Skeletal muscle cell (primary cell): Measurements from ENCODE around the gene AKR1B1.

ENCODE experiments used
- DNase-seq: peaks from one replicate; pipeline ENCODE4 v3.0.0-alpha.2; 2010; ENCODE audit warnings: low read depth
- H3K4me3 ChIP-seq: 2 replicates; pipeline ENCODE4 v1.5.1; 2011; ENCODE audit warnings: low read depth, mild to moderate bottlenecking, control low read depth, low read length, moderate library complexity

Gene AKR1B1

GRCh38 chr7:134428942-134429341, 30.0 kb downstream of the AKR1B1 start:
- no peak for DNase-seq
- H3K4me3 ChIP-seq = no peak overlapping the region

- DNase-seq = no peak
- H3K4me3 ChIP-seq = no peak overlapping the region
These were observed 31.0 kb downstream of the AKR1B1 start for GRCh38 chr7:134427896-134428295.

GRCh38 chr7:134425777-134426176, 33.1 kb downstream of the AKR1B1 start:
- no peak for DNase-seq
- no peak overlapping the region for H3K4me3 ChIP-seq

GRCh38 chr7:134422638-134423037, 36.3 kb downstream of the AKR1B1 start:
- no peak for DNase-seq
- no peak overlapping the region for H3K4me3 ChIP-seq

- no peak overlapping the region for H3K4me3 ChIP-seq
- DNase-seq = no peak
These were observed 36.9 kb downstream of the AKR1B1 start for GRCh38 chr7:134422008-134422407.

- no peak overlapping the region for H3K4me3 ChIP-seq
- no peak for DNase-seq
These were observed 38.3 kb downstream of the AKR1B1 start for GRCh38 chr7:134420424-134421125.

- H3K4me3 ChIP-seq = no peak overlapping the region
These were observed 39.0 kb downstream of the AKR1B1 start for GRCh38 chr7:134419875-134420274.

GRCh38 chr7:134419085-134419484, 39.8 kb downstream of the AKR1B1 start:
- no peak for DNase-seq
- no peak overlapping the region for H3K4me3 ChIP-seq

More at GRCh38 chr7:134419875-134420274, 39.0 kb downstream of the AKR1B1 start:
- DNase-seq = no peak

GRCh38 chr7:134415700-134416099, 43.2 kb downstream of the AKR1B1 start:
- no peak for DNase-seq
- H3K4me3 ChIP-seq = no peak overlapping the region

- DNase-seq = no peak
- no peak overlapping the region for H3K4me3 ChIP-seq
These were observed 44.8 kb downstream of the AKR1B1 start for GRCh38 chr7:134414109-134414508.

- no peak for DNase-seq
- no peak overlapping the region for H3K4me3 ChIP-seq
These were observed 51.6 kb downstream of the AKR1B1 start for GRCh38 chr7:134407311-134407710.

GRCh38 chr7:134406431-134406830, 52.5 kb downstream of the AKR1B1 start:
- no peak overlapping the region for H3K4me3 ChIP-seq
- no peak for DNase-seq

GRCh38 chr7:134405299-134405698, 53.6 kb downstream of the AKR1B1 start:
- no peak for DNase-seq
- no peak overlapping the region for H3K4me3 ChIP-seq

GRCh38 chr7:134403062-134403461, 55.8 kb downstream of the AKR1B1 start:
- no peak for DNase-seq

GRCh38 chr7:134400859-134401258, 58.0 kb downstream of the AKR1B1 start:
- DNase-seq = no peak

More at GRCh38 chr7:134403062-134403461, 55.8 kb downstream of the AKR1B1 start:
- no peak overlapping the region for H3K4me3 ChIP-seq

GRCh38 chr7:134396031-134396430, 62.9 kb downstream of the AKR1B1 start:
- no peak overlapping the region for H3K4me3 ChIP-seq

More at GRCh38 chr7:134400859-134401258, 58.0 kb downstream of the AKR1B1 start:
- no peak overlapping the region for H3K4me3 ChIP-seq

GRCh38 chr7:134395604-134396003, 63.3 kb downstream of the AKR1B1 start:
- H3K4me3 ChIP-seq = no peak overlapping the region

More at GRCh38 chr7:134396031-134396430, 62.9 kb downstream of the AKR1B1 start:
- DNase-seq = no peak

GRCh38 chr7:134394056-134394455, 64.8 kb downstream of the AKR1B1 start:
- no peak for DNase-seq
- no peak overlapping the region for H3K4me3 ChIP-seq

More at GRCh38 chr7:134395604-134396003, 63.3 kb downstream of the AKR1B1 start:
- no peak for DNase-seq
